Measurements from ENCODE around the gene TAMALIN.

The TAMALIN gene

DNA sequence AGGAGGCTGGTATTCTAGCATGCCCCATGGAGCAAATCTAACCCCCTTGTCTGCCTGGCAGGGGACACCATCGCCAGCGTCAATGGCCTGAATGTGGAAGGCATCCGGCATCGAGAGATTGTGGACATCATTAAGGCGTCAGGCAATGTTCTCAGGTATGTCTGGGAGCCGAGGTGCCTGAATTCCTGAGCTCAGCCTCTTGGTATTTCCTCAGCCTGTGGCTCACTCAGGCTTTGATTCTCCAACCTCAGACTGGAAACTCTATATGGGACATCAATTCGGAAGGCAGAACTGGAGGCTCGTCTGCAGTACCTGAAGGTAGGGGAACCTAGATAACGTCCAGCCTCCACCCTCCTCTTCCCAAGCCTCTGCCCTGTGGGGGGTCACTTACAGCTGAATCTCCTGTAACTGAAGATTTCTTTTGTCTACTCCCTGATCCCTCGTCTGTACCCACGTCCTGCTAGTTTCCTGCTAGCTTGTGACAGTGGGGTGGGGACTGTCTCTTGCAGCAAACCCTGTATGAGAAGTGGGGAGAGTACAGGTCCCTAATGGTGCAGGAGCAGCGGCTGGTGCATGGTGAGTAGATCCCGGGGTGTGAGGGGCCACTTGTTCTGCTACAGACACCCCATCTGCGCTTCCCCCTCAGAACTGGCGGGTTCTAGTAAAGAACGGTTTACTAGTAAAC lies 7.0 kb downstream of the TAMALIN start:
- H3K27ac ChIP-seq = no peak overlapping the region
- no peak overlapping the region for H3K9ac ChIP-seq (ENCODE audit: insufficient read length)
- no peaks in the 10 kb centered on the region for H3K9me3 ChIP-seq (ENCODE audit: low read depth, low read length)
- no peak for TF ChIP-seq EZH2 (IDR thresholded peaks at IDR 0.05)
- no peak for TF ChIP-seq FOXP2 (optimal IDR thresholded peaks at IDR 0.05; ENCODE audit: control extremely low read depth, extremely low read length, insufficient read depth)
- TF ChIP-seq POLR2AphosphoS5 (IDR thresholded peaks at IDR 0.05; ENCODE audit: borderline replicate concordance, low read depth, low read length) = no peak
- H3K4me3 ChIP-seq = no peak overlapping the region
- no peak for DNase-seq (ENCODE audit: low read depth, low spot score)
- H3K36me3 ChIP-seq (ENCODE audit: insufficient read depth, low read length) = peaks cover 10% of the 10 kb centered on the region; the same call in 1 of the 2 replicates

GRCh38 chr12:52014567-52015530 lies 8.1 kb downstream of the TAMALIN start:
- Histone ChIP-seq H3K9me3 (ENCODE audit: low read depth, low read length) (no peaks in the 10 kb centered on the region), H3K9ac (ENCODE audit: insufficient read length) (no peak overlapping the region), H3K27ac (no peak overlapping the region), H3K4me3 (no peak overlapping the region), H3K36me3 (ENCODE audit: insufficient read depth, low read length) (peaks cover 10% of the 10 kb centered on the region; the same call in 1 of the 2 replicates)
- DNase-seq (ENCODE audit: low read depth, low spot score) = no peak
- TF ChIP-seq POLR2AphosphoS5 (IDR thresholded peaks at IDR 0.05; ENCODE audit: borderline replicate concordance, low read depth, low read length) = no peak
- no peak for TF ChIP-seq FOXP2 (optimal IDR thresholded peaks at IDR 0.05; ENCODE audit: control extremely low read depth, extremely low read length, insufficient read depth)
- no peak for TF ChIP-seq EZH2 (IDR thresholded peaks at IDR 0.05)

GRCh38 chr12:52015532-52016041 lies 8.8 kb downstream of the TAMALIN start:
- Histone ChIP-seq H3K9ac (ENCODE audit: insufficient read length) (no peak overlapping the region), H3K27ac (no peak overlapping the region), H3K36me3 (ENCODE audit: insufficient read depth, low read length) (peaks cover 10% of the 10 kb centered on the region; the same call in 1 of the 2 replicates), H3K9me3 (ENCODE audit: low read depth, low read length) (no peaks in the 10 kb centered on the region), H3K4me3 (no peak overlapping the region)
- DNase-seq (ENCODE audit: low read depth, low spot score) = no peak
- no peak for TF ChIP-seq POLR2AphosphoS5 (IDR thresholded peaks at IDR 0.05; ENCODE audit: borderline replicate concordance, low read depth, low read length)
- no peak for TF ChIP-seq EZH2 (IDR thresholded peaks at IDR 0.05)
- TF ChIP-seq FOXP2 (optimal IDR thresholded peaks at IDR 0.05; ENCODE audit: control extremely low read depth, extremely low read length, insufficient read depth) = no peak

GRCh38 chr12:52018433-52019112 lies 11.8 kb downstream of the TAMALIN start:
- no peak overlapping the region for H3K9ac ChIP-seq (ENCODE audit: insufficient read length)
- no peak for TF ChIP-seq POLR2AphosphoS5 (IDR thresholded peaks at IDR 0.05; ENCODE audit: borderline replicate concordance, low read depth, low read length)
- no peak for TF ChIP-seq FOXP2 (optimal IDR thresholded peaks at IDR 0.05; ENCODE audit: control extremely low read depth, extremely low read length, insufficient read depth)
- TF ChIP-seq EZH2 (IDR thresholded peaks at IDR 0.05) = no peak
- no peaks in the 10 kb centered on the region; the same call in 1 of the 2 replicates for H3K36me3 ChIP-seq (ENCODE audit: insufficient read depth, low read length)
- H3K9me3 ChIP-seq (ENCODE audit: low read depth, low read length) = no peaks in the 10 kb centered on the region
- H3K27ac ChIP-seq = no peak overlapping the region
- no peak for DNase-seq (ENCODE audit: low read depth, low spot score)
- H3K4me3 ChIP-seq = no peak overlapping the region

GRCh38 chr12:52019113-52019770 lies 12.5 kb downstream of the TAMALIN start:
- H3K9ac ChIP-seq (ENCODE audit: insufficient read length) = no peak overlapping the region
- H3K36me3 ChIP-seq (ENCODE audit: insufficient read depth, low read length) = no peaks in the 10 kb centered on the region; the same call in 1 of the 2 replicates
- H3K27ac ChIP-seq = no peak overlapping the region
- no peaks in the 10 kb centered on the region for H3K9me3 ChIP-seq (ENCODE audit: low read depth, low read length)
- TF ChIP-seq EZH2 (IDR thresholded peaks at IDR 0.05) (no peak), FOXP2 (optimal IDR thresholded peaks at IDR 0.05; ENCODE audit: control extremely low read depth, extremely low read length, insufficient read depth) (no peak), POLR2AphosphoS5 (IDR thresholded peaks at IDR 0.05; ENCODE audit: borderline replicate concordance, low read depth, low read length) (no peak)
- DNase-seq (ENCODE audit: low read depth, low spot score) = no peak
- H3K4me3 ChIP-seq = no peak overlapping the region

DNA sequence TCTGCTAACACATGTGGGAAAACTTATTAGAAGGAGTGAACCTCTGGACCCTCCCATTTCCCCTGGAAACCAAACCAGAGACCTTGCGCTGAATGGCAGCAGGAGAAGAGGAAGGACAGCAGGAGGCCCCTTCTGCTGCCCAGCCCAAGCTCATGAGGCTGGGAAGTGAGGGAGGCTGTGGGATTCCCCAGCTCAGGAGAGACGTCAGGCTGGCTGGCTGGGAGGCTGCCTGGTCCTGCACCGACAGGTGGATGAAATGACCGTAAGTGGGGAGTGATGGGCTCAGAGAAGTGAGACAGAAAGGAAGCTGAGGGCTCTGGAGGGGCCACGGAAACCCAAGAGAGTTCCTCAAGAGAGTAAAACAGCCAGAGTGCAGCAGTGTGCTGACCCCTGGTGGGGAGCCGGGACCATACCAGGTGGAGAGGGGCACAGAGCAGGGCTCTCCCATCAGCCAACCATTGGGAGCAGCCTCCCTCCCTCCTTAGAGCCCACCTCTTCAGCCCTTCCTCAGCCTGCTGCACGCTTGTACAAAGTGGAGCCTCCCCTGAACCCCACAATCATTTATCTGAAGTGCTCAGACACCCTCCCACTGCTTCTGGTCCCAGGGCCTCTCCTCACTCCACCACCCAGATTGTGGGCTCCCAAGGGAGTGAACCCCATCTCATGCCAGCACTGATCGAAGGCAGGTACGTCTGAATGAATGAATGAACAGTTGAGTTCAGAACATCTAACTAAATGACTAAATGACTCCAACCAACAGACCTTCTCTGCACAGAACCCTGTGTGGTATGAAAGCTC lies 14.0 kb downstream of the TAMALIN start:
- H3K4me3 ChIP-seq = no peak overlapping the region

GRCh38 chr12:52022841-52023181 lies 16.1 kb downstream of the TAMALIN start:
- Histone ChIP-seq H3K9ac (ENCODE audit: insufficient read length) (no peak overlapping the region), H3K4me3 (peak overlapping the region; percentile 84), H3K27ac (no peak overlapping the region), H3K9me3 (ENCODE audit: low read depth, low read length) (no peaks in the 10 kb centered on the region), H3K36me3 (ENCODE audit: insufficient read depth, low read length) (no peaks in the 10 kb centered on the region)
- no peak for DNase-seq (ENCODE audit: low read depth, low spot score)
- TF ChIP-seq FOXP2 (optimal IDR thresholded peaks at IDR 0.05; ENCODE audit: control extremely low read depth, extremely low read length, insufficient read depth) (no peak), POLR2AphosphoS5 (IDR thresholded peaks at IDR 0.05; ENCODE audit: borderline replicate concordance, low read depth, low read length) (no peak), EZH2 (IDR thresholded peaks at IDR 0.05) (no peak)

More for the DNA sequence above, 14.0 kb downstream of the TAMALIN start:
- H3K36me3 ChIP-seq (ENCODE audit: insufficient read depth, low read length) = no peaks in the 10 kb centered on the region
- no peaks in the 10 kb centered on the region for H3K9me3 ChIP-seq (ENCODE audit: low read depth, low read length)
- no peak overlapping the region for H3K27ac ChIP-seq
- DNase-seq (ENCODE audit: low read depth, low spot score) = no peak
- no peak overlapping the region for H3K9ac ChIP-seq (ENCODE audit: insufficient read length)
- TF ChIP-seq POLR2AphosphoS5 (IDR thresholded peaks at IDR 0.05; ENCODE audit: borderline replicate concordance, low read depth, low read length) (no peak), EZH2 (IDR thresholded peaks at IDR 0.05) (no peak), FOXP2 (optimal IDR thresholded peaks at IDR 0.05; ENCODE audit: control extremely low read depth, extremely low read length, insufficient read depth) (no peak)
